ENCODE measurements around the gene MED31. TPM values are rescaled to one million over a fixed set of nuclear protein-coding genes. Genes with fewer than 3 reads are reported as not detected.
A peak's percentile ranks its signal among the peaks of the same experiment; 100 is the strongest.

MED31 gene
- total and polyA plus RNA-seq, 2 donors (not counting 3 experiments of a cell fraction or from before 2014, with no cell fraction given), result 13.7 to 29.4 TPM

DNA sequence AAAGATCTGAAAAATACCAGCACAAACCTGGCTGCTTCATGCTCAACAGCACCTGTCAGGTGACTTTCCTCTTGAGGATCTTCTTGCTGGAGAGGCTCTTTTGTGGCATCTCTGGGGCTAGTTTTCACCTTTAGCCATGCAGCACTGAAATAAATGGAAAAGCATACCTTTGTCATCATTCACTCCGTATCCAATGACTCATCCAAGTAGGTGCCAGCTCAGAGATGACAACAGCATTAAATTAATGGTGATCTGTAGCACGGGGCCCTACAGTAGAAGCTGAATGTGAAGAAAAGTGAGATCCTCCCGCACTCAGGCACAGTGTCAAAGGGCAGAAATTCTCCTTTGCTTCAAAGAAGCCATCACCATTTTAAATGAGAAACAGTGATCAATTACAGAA lies 43.1 kb downstream of the MED31 start:
- no peak overlapping the region for H3K4me2 ChIP-seq (ENCODE audit: insufficient read depth, low read length)
- CTCF ChIA-PET, result interaction anchor here (0.7 to 2.6 kb wide), 5 partner anchors 10 to 137 kb away, joined by 3 to 7 read pairs (median 5); no protein-coding TSS in a partner anchor
- no peaks in the 10 kb centered on the region for H3K9me1 ChIP-seq (replicated peaks; ENCODE audit: control insufficient read depth, extremely low read depth, insufficient read depth, low read length)
- no peak overlapping the region for H2AFZ ChIP-seq (ENCODE audit: low read depth, low read length)
- intact Hi-C loops (cut with micrococcal nuclease), result no loop called here
- dilution Hi-C loops (cut with MboI; ENCODE audit: extremely low pct_ligation_motif_present, low sequenced_read_pairs), result no loop called here
- no peaks in the 10 kb centered on the region for H3K9me3 ChIP-seq (replicated peaks; ENCODE audit: control insufficient read depth, insufficient read depth, low read length)
- TF ChIP-seq, protein P1, sequence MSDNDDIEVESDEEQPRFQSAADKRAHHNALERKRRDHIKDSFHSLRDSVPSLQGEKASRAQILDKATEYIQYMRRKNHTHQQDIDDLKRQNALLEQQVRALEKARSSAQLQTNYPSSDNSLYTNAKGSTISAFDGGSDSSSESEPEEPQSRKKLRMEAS (IDR thresholded peaks at IDR 0.05; ENCODE audit: insufficient read depth, insufficient read length), result no peak
- peak; percentile 19 for TF ChIP-seq JUN (IDR thresholded peaks at IDR 0.05; ENCODE audit: borderline replicate concordance, insufficient read depth, insufficient read length, low read depth)
- no TSS peak for BruUV-seq (replicated peaks)
- no peak for DNase-seq (ENCODE audit: low read depth, low spot score)
- no peaks in the 10 kb centered on the region for H3K4me1 ChIP-seq (ENCODE audit: control insufficient read depth, extremely low read depth, insufficient read depth, low read length)
- H3K27ac ChIP-seq (ENCODE audit: insufficient read depth, low read depth, low read length), result no peak overlapping the region
- H3K9ac ChIP-seq (replicated peaks; ENCODE audit: extremely low read depth, insufficient read depth, low read length), result no peak overlapping the region
- no peaks in the 10 kb centered on the region for H3K27me3 ChIP-seq (ENCODE audit: control insufficient read depth in 2 of 2, insufficient read depth in 2 of 2, low read length in 2 of 2)
- H3K79me2 ChIP-seq (ENCODE audit: control insufficient read depth, insufficient read depth, low read length), result peaks cover under 1% of the 10 kb centered on the region
- no peak overlapping the region for H3K4me3 ChIP-seq (replicated peaks in 1 of 3; ENCODE audit: insufficient read depth in 1 of 3, low read depth in 1 of 3, low read length in 3 of 3)
- FAIRE-seq, result no peak
- H3K36me3 ChIP-seq (ENCODE audit: control insufficient read depth in 2 of 2, extremely low read depth in 1 of 2, insufficient read depth in 2 of 2, low read length in 2 of 2), result peaks cover 29% of the 10 kb centered on the region in 2 experiments
- POLR2A ChIA-PET, result no interaction called here
- no peaks in the 10 kb centered on the region for H4K20me1 ChIP-seq (replicated peaks; ENCODE audit: control insufficient read depth, extremely low read depth, insufficient read depth, low read length)

DNA sequence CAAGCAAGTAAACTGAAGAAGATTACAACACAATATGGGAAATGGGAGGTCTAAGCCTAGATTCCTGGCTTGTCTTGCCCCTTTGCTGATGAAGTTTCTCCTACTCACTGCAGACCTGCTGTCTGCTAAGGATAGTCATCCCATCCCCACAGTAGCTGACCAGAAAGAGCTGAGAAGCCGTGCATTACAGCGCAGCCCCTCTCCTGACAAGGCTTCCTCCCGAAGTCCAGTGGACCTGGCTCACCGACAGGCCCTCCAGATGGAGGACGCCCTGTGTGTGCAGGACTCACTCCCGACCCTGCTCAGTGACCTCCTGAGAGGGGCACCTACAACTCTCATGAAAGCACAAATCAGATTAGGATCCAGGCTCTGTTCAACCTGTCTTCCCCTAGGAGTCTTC lies 46.3 kb downstream of the MED31 start:
- Histone ChIP-seq H3K9me3 (replicated peaks; ENCODE audit: control insufficient read depth, insufficient read depth, low read length) (no peaks in the 10 kb centered on the region), H3K9ac (replicated peaks; ENCODE audit: extremely low read depth, insufficient read depth, low read length) (no peak overlapping the region), H3K4me3 (replicated peaks in 1 of 3; ENCODE audit: insufficient read depth in 1 of 3, low read depth in 1 of 3, low read length in 3 of 3) (no peak overlapping the region), H3K36me3 (ENCODE audit: control insufficient read depth in 2 of 2, extremely low read depth in 1 of 2, insufficient read depth in 2 of 2, low read length in 2 of 2) (peaks cover 33 to 35% of the 10 kb centered on the region in 2 experiments), H3K4me2 (ENCODE audit: insufficient read depth, low read length) (no peak overlapping the region), H3K4me1 (ENCODE audit: control insufficient read depth, extremely low read depth, insufficient read depth, low read length) (no peaks in the 10 kb centered on the region), H3K27me3 (ENCODE audit: control insufficient read depth in 2 of 2, insufficient read depth in 2 of 2, low read length in 2 of 2) (no peaks in the 10 kb centered on the region), H4K20me1 (replicated peaks; ENCODE audit: control insufficient read depth, extremely low read depth, insufficient read depth, low read length) (no peaks in the 10 kb centered on the region), H2AFZ (ENCODE audit: low read depth, low read length) (no peak overlapping the region), H3K27ac (ENCODE audit: insufficient read depth, low read depth, low read length) (no peak overlapping the region), H3K79me2 (ENCODE audit: control insufficient read depth, insufficient read depth, low read length) (no peaks in the 10 kb centered on the region), H3K9me1 (replicated peaks; ENCODE audit: control insufficient read depth, extremely low read depth, insufficient read depth, low read length) (no peaks in the 10 kb centered on the region)
- TF ChIP-seq POLR2AphosphoS5 (IDR thresholded peaks at IDR 0.05; ENCODE audit: insufficient read depth, low read depth, low read length) (no peak), POLR2A (IDR thresholded peaks at IDR 0.05; ENCODE audit: low read depth, low read length) (no peak), EZH2 (IDR thresholded peaks at IDR 0.05; ENCODE audit: borderline replicate concordance, low read depth, low read length, severe bottlenecking) (no peak), MYC (IDR thresholded peaks at IDR 0.05; ENCODE audit: low read depth, low read length) (no peak), GATA2 (IDR thresholded peaks at IDR 0.05; ENCODE audit: insufficient read depth, insufficient read length, low read depth, low read length) (no peak)
- TF ChIP-seq, protein P1 (IDR thresholded peaks at IDR 0.05; ENCODE audit: insufficient read depth, insufficient read length), result no peak
- TF ChIP-seq, protein P2, sequence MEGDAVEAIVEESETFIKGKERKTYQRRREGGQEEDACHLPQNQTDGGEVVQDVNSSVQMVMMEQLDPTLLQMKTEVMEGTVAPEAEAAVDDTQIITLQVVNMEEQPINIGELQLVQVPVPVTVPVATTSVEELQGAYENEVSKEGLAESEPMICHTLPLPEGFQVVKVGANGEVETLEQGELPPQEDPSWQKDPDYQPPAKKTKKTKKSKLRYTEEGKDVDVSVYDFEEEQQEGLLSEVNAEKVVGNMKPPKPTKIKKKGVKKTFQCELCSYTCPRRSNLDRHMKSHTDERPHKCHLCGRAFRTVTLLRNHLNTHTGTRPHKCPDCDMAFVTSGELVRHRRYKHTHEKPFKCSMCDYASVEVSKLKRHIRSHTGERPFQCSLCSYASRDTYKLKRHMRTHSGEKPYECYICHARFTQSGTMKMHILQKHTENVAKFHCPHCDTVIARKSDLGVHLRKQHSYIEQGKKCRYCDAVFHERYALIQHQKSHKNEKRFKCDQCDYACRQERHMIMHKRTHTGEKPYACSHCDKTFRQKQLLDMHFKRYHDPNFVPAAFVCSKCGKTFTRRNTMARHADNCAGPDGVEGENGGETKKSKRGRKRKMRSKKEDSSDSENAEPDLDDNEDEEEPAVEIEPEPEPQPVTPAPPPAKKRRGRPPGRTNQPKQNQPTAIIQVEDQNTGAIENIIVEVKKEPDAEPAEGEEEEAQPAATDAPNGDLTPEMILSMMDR (IDR thresholded peaks at IDR 0.05; ENCODE audit: extremely low read depth in 1 of 2, insufficient read depth in 1 of 2, low read depth in 1 of 2, low read length in 2 of 2), result no peak
- BruUV-seq (replicated peaks), result no TSS peak
- POLR2A ChIA-PET, result no interaction called here
- CTCF ChIA-PET, result no interaction called here
- intact Hi-C loops (cut with micrococcal nuclease), result no loop called here
- DNase-seq (ENCODE audit: low read depth, low spot score), result no peak
- dilution Hi-C loops (cut with MboI; ENCODE audit: extremely low pct_ligation_motif_present, low sequenced_read_pairs), result no loop called here
- no peak for FAIRE-seq

Data from endothelial cell of umbilical vein (primary cell).